Sigmoid colon (tissue), 4 donors: ENCODE results near the gene HADHB.

Experiments
- CTCF ChIP-seq, 4 experiments: fragments of 450-650 bp in 3 of 4; fragments of 200-600 bp in 1 of 4; IDR thresholded peaks; one replicate each; pipeline ENCODE4 v1.5.1; 2016 to 2019; ENCODE audit warnings: antibody characterized with exemption in 4 of 4, mild to moderate bottlenecking in 3 of 4, moderate library complexity in 2 of 4
- EP300 ChIP-seq, 4 donors: sonication (generic); formaldehyde crosslinking; IDR thresholded peaks; one replicate each; pipeline ENCODE4 v1.6.1; 2017; ENCODE audit warnings: antibody characterized with exemption in 4 of 4
- POLR2A ChIP-seq, 2 donors: fragments of 450-650 bp; IDR thresholded peaks; one replicate each; pipeline ENCODE4 v1.6.1; 2016; ENCODE audit warnings: antibody characterized with exemption in 2 of 2, mild to moderate bottlenecking in 2 of 2, moderate library complexity in 2 of 2
- POLR2AphosphoS5 ChIP-seq, 4 donors: sonication (generic); formaldehyde crosslinking; IDR thresholded peaks; one replicate each; pipeline ENCODE4 v1.6.1; 2017; ENCODE audit warnings: antibody characterized with exemption in 4 of 4

- TF ChIP-seq CTCF (IDR thresholded peaks at IDR 0.05) (no peak), EP300 (IDR thresholded peaks at IDR 0.05) (no peak), POLR2A (IDR thresholded peaks at IDR 0.05) (no peak), POLR2AphosphoS5 (IDR thresholded peaks at IDR 0.05) (no peak)
These were observed 24.9 kb downstream of the HADHB start for GRCh38 chr2:26269571-26270158.
